ENCODE measurements around the gene ACTMAP.

- TF ChIP-seq CTCF (IDR thresholded peaks at IDR 0.05) (no peak), POLR2A (IDR thresholded peaks at IDR 0.05) (no peak)
Measured at GRCh38 chr19:40723661-40724254, 26.5 kb downstream of the ACTMAP start.

All from heart left ventricle (tissue), 13 donors.